OCI-LY7 (cell line): ENCODE results near the gene PPP1R26. TPM values are rescaled to one million over a fixed set of nuclear protein-coding genes. Genes with fewer than 3 reads are reported as not detected.
A peak's percentile ranks its signal among the peaks of the same experiment; 100 is the strongest.

Source experiments
- BruUV-seq: library from RNA; stranded (reverse); fragments of 400-500 nt; replicated peaks from 2 replicates; lab custom pipeline; 2021; lab: Mats Ljungman, UMichigan
- CTCF ChIA-PET: fragments of 300-600 bp; sonication (Branson Sonifier 250); formaldehyde crosslinking; loops from one replicate; lab custom pipeline; 2022; ENCODE audit warnings: antibody characterized with exemption; ENCODE audit not compliant: unreplicated experiment; lab: Charles Lee
- POLR2A ChIA-PET: fragments of 300-600 bp; sonication (Branson Sonifier 250); formaldehyde crosslinking; loops from one replicate; lab custom pipeline; 2022; ENCODE audit warnings: antibody characterized with exemption; lab: Charles Lee
- DNase-seq: peaks from one replicate; pipeline ENCODE4 v3.0.0-alpha.2; 2015; ENCODE audit warnings: low spot score
- H2AFZ ChIP-seq: fragments of 200-600 bp; sonication (generic), shearing (Covaris generic); 2 replicates; pipeline ENCODE4 v1.6.1; 2014; ENCODE audit warnings: mild to moderate bottlenecking, antibody characterized with exemption, low read length, moderate library complexity
- H3K27ac ChIP-seq: fragments of 200-600 bp; sonication (generic); 2 replicates; pipeline ENCODE4 v1.5.1; 2014; ENCODE audit warnings: mixed run types, low read depth, mild to moderate bottlenecking, moderate library complexity, low read length, inconsistent platforms; ENCODE audit not compliant: poor library complexity, severe bottlenecking
- H3K36me3 ChIP-seq: fragments of 200-600 bp; sonication (generic); 2 replicates; pipeline ENCODE4 v1.6.1; 2014; ENCODE audit warnings: mild to moderate bottlenecking, antibody characterized with exemption, low read length, moderate library complexity, mixed read lengths; ENCODE audit not compliant: insufficient read depth
- H3K4me1 ChIP-seq: fragments of 200-600 bp; sonication (generic); 2 replicates; pipeline ENCODE4 v1.5.1; 2014; ENCODE audit warnings: mild to moderate bottlenecking, low read length; ENCODE audit not compliant: insufficient read depth, poor library complexity, severe bottlenecking
- H3K4me2 ChIP-seq: fragments of 200-600 bp; sonication (generic); 2 replicates; pipeline ENCODE4 v1.6.1; 2014; ENCODE audit warnings: mild to moderate bottlenecking, low read length
- H3K4me3 ChIP-seq: fragments of 200-600 bp; sonication (generic); 2 replicates; pipeline ENCODE4 v1.5.1; 2014; ENCODE audit warnings: mild to moderate bottlenecking, low read depth, low read length; ENCODE audit not compliant: poor library complexity, severe bottlenecking
- H3K79me2 ChIP-seq: fragments of 200-600 bp; sonication (generic); 2 replicates; pipeline ENCODE4 v1.6.1; 2016; ENCODE audit warnings: low read depth, mild to moderate bottlenecking, low read length, moderate library complexity, mixed read lengths; ENCODE audit not compliant: insufficient read depth
- H3K9me2 ChIP-seq: fragments of 200-600 bp; sonication (generic); 2 replicates; pipeline ENCODE4 v1.6.1; 2016; ENCODE audit warnings: mild to moderate bottlenecking, low read length, mixed read lengths; ENCODE audit not compliant: insufficient read depth
- H3K9me3 ChIP-seq: fragments of 200-600 bp; sonication (generic); 2 replicates; pipeline ENCODE4 v1.6.1; 2014; ENCODE audit warnings: mild to moderate bottlenecking, mixed run types, low read length, mixed read lengths
- H4K20me1 ChIP-seq: fragments of 200-600 bp; sonication (generic); 2 replicates; pipeline ENCODE4 v1.6.1; 2014; ENCODE audit warnings: mild to moderate bottlenecking, antibody characterized with exemption, low read length, moderate library complexity, mixed read lengths; ENCODE audit not compliant: insufficient read depth
- CTCF ChIP-seq: fragments of 200-600 bp; sonication (generic); conservative IDR thresholded peaks from 2 replicates; pipeline ENCODE4 v1.5.1; 2014; ENCODE audit warnings: mild to moderate bottlenecking, antibody characterized with exemption, low read length, moderate library complexity, mixed read lengths
- EZH2phosphoT487 ChIP-seq: fragments of 200-600 bp; sonication (generic); IDR thresholded peaks from 2 replicates; pipeline ENCODE4 v1.6.1; 2018; ENCODE audit warnings: low read depth, borderline replicate concordance, mild to moderate bottlenecking, mixed run types, antibody characterized with exemption, low read length, moderate library complexity, mixed read lengths
- intact Hi-C: fragments of 100-400 bp; cut with micrococcal nuclease; formaldehyde crosslinking; loops from one replicate; pipeline ENCODE4 v1.10.0; 2022; ENCODE audit not compliant: unreplicated experiment
- total RNA-seq, 2 experiments: library from RNA; depleted of rRNA in 1 of 2; stranded (reverse); fragments of >200 nt in 1 of 2; shearing (Covaris generic) in 1 of 2; gene quantifications; 2 replicates each; pipeline ENCODE4 v1.2.3, GENCODE V29; 2014 to 2022

PPP1R26 gene
- total RNA-seq, 2 experiments from 2014 or later = 0.21 to 1.5 TPM

DNA sequence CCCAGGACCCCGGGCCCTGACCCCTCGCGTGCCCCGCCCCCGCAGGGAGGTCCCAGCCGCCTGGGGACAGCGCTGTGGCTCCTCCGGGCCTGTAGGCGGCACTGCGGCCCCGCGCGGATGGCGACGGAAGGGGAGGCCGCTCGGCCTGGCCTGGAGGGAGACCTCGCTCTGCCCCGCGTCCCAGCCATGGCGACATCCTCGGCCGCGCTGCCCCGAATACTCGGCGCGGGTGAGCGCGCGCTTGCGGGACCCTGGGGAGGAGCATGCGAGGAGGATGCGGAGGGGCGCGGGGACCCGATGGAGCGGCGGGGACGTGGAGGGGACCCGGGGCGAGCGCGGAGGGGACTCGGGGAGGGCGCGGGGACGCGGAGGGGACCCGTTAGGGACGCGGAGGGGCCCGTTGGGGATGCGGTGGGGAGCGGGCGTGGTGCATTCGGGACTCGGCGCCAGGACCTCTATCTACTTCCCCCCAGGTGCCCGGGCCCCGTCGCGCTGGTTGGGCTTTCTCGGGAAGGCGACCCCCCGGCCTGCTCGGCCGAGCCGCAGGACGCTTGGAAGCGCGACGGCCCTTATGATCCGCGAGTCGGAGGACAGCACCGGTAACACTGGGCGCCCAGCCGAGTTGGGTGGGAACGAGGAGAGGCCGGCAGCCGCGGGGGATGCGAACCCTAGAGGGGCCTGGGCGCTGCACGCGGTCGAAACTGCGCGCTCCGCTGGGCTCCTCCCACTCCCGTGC lies 21.1 kb downstream of the PPP1R26 start, which contains the start of gene MRPS2:
TSS of gene MRPS2 (plus strand) at position 158 of the 736 bp plus-strand sequence. CDS start at position 187, 29 bp downstream.
- no peaks in the 10 kb centered on the region for H3K9me2 ChIP-seq
- H3K9me3 ChIP-seq = no peaks in the 10 kb centered on the region
- CTCF ChIA-PET = no interaction called here
- H3K4me3 ChIP-seq = peak within 1 kb of the TSS; percentile 89
- H3K36me3 ChIP-seq = peaks cover 41% of the 10 kb centered on the region
- peak within 1 kb of the TSS; percentile 39 for H3K27ac ChIP-seq
- peaks cover 16% of the 10 kb centered on the region; the same call in 1 of the 2 replicates for H3K79me2 ChIP-seq
- peak within 1 kb of the TSS; percentile 100 for H3K4me2 ChIP-seq
- TF ChIP-seq EZH2phosphoT487 (no peak), CTCF (peak; percentile 79)
- POLR2A ChIA-PET = no interaction called here
- intact Hi-C loops = no loop called here
- peaks cover 18% of the 10 kb centered on the region for H3K4me1 ChIP-seq
- H4K20me1 ChIP-seq = no peaks in the 10 kb centered on the region
- peak; percentile 89 for DNase-seq
- peak within 1 kb of the TSS; percentile 99 for H2AFZ ChIP-seq
- no TSS peak for BruUV-seq

DNA sequence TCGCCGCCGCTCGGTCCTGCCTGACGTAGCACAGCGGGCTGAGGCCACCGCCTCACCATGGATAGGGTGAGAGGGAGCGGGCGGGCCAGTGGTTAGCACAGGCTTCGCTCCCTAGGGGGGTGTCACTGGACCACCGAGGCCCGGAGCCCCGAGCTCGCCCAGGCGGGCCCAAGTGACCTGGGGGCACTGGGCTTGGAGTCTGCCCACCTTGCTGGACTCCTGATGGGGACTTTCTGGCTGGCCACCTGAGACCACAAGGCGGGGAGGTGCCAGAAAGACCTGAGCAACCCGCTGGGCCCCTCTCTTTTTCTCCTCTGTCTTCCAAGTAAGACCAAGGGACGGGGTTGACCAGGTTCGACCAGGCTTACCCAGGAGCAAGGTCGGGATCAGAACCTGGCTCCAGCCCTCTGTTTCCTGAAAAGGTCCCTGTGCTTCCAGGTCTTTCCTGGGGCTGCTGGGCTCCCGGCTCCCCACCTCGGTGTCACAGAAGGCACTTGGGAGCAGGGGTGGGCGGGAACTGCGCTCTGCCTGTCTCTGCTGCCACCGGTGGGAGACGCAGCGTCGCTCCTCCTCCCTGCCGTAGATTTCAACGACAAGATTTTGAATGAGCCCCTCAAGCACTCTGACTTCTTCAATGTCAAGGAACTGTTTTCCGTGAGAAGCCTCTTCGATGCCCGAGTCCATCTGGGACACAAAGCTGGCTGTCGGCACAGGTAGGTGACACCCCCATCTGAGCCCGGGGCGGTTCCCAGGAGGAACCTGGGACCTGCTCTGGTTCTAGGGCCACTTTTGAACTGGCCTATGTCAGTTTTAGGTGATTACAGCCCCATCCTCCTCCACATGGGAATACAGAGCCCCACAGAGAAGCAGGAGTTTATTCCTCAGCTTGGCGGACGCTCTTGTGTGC lies 21.9 kb downstream of the PPP1R26 start:
- Histone ChIP-seq H4K20me1 (no peaks in the 10 kb centered on the region), H3K27ac (no peak overlapping the region), H3K79me2 (peaks cover 16% of the 10 kb centered on the region; the same call in 1 of the 2 replicates), H3K4me2 (peak overlapping the region; percentile 82), H2AFZ (peak overlapping the region; percentile 61; the same call in 1 of the 2 replicates), H3K9me2 (no peaks in the 10 kb centered on the region), H3K36me3 (peaks cover 41% of the 10 kb centered on the region), H3K4me3 (peak overlapping the region; percentile 89), H3K9me3 (no peaks in the 10 kb centered on the region), H3K4me1 (peaks cover 18% of the 10 kb centered on the region)
- no peak for DNase-seq
- no peak for TF ChIP-seq CTCF
- no peak for TF ChIP-seq EZH2phosphoT487
- BruUV-seq = no TSS peak
- ChIA-PET CTCF (interaction anchor here (0.8 kb wide), 1 partner anchor 561 kb away, joined by 3 read pairs; no protein-coding TSS in a partner anchor), POLR2A (no interaction called here)
- intact Hi-C loops = no loop called here
